ENCODE measurements around the gene ZMIZ1.

The ZMIZ1 gene

DNA sequence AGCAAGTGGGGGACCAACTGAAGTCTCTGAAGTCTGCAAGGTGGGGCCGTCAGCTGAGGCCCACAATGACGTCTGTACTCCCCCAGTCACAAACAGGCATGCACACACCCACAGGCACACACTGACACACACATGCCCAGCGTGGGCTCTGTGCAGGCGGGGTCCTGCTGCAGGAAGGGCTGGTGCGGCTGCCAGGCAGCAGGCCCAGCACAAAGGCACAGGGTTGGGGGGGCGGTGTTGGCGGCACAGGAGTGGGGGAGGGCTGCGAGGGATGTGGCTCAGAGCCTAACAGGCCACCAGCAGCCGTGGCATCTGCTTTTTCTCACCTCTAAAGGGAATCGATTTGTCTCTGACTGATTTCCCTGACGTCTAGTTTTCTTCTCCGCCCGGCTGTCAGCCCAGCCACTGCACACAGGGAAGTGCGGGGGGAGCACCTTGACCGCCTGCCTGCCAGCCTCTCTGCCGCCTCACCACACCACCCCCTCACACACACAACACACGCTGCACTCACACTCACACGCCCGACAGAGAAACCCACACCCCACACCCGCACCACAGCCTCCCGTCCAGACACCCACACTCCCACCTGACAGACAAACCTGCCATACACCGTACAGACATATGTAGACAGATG, 43.5 kb upstream of the ZMIZ1 start:
- Histone ChIP-seq H3K79me1 (ENCODE audit: low read length) (no peaks in the 10 kb centered on the region), H3K23ac (ENCODE audit: low read length) (no peak overlapping the region), H3K4me1 (ENCODE audit: control insufficient read depth, low read depth, low read length) (peaks cover 3% of the 10 kb centered on the region), H2AK5ac (ENCODE audit: low read length) (no peak overlapping the region), H3K27me3 (ENCODE audit: insufficient read depth, low read length, poor library complexity) (no peaks in the 10 kb centered on the region), H3K27ac (ENCODE audit: low read depth, low read length) (no peak overlapping the region), H3K4me2 (ENCODE audit: low read length) (no peak overlapping the region), H3K56ac (ENCODE audit: low read length) (no peak overlapping the region), H3K36me3 (ENCODE audit: control insufficient read depth, insufficient read depth, low read length) (no peaks in the 10 kb centered on the region), H4K8ac (ENCODE audit: low read depth, low read length) (no peak overlapping the region), H3K4ac (ENCODE audit: low read depth, low read length) (no peak overlapping the region), H2BK15ac (replicated peaks; ENCODE audit: low read depth) (no peak overlapping the region), H4K5ac (ENCODE audit: low read length) (no peak overlapping the region), H3K18ac (ENCODE audit: low read length) (no peak overlapping the region), H3K4me3 (ENCODE audit: low read length) (no peak overlapping the region), H2BK120ac (ENCODE audit: low read depth, low read length) (no peak overlapping the region), H2BK5ac (ENCODE audit: low read length) (no peak overlapping the region), H3K79me2 (ENCODE audit: control insufficient read depth, insufficient read depth, low read length) (no peaks in the 10 kb centered on the region), H3K9ac (ENCODE audit: low read length) (no peak overlapping the region)
- no CpG with 5 or more reads among the region's 22 CpGs for WGBS (ENCODE audit: extremely low coverage, insufficient coverage, low lambda C conversion rate)
- DNase-seq = no peak

- no peak overlapping the region for H3K9ac ChIP-seq (ENCODE audit: low read length)
- WGBS (ENCODE audit: extremely low coverage, insufficient coverage, low lambda C conversion rate) = no CpG with 5 or more reads among the region's 11 CpGs
- H4K5ac ChIP-seq (ENCODE audit: low read length) = no peak overlapping the region
- H3K4me3 ChIP-seq (ENCODE audit: low read length) = no peak overlapping the region
- peak overlapping the region; percentile 27 for H3K56ac ChIP-seq (ENCODE audit: low read length)
- no peak overlapping the region for H2BK15ac ChIP-seq (replicated peaks; ENCODE audit: low read depth)
- H3K23ac ChIP-seq (ENCODE audit: low read length) = no peak overlapping the region
- H3K79me2 ChIP-seq (ENCODE audit: control insufficient read depth, insufficient read depth, low read length) = no peaks in the 10 kb centered on the region
- no peak overlapping the region for H3K4ac ChIP-seq (ENCODE audit: low read depth, low read length)
- no peak overlapping the region for H2BK5ac ChIP-seq (ENCODE audit: low read length)
- H2BK120ac ChIP-seq (ENCODE audit: low read depth, low read length) = no peak overlapping the region
- no peak overlapping the region for H4K8ac ChIP-seq (ENCODE audit: low read depth, low read length)
- no peaks in the 10 kb centered on the region for H3K36me3 ChIP-seq (ENCODE audit: control insufficient read depth, insufficient read depth, low read length)
- H2AK5ac ChIP-seq (ENCODE audit: low read length) = no peak overlapping the region
- peaks cover 3% of the 10 kb centered on the region for H3K4me1 ChIP-seq (ENCODE audit: control insufficient read depth, low read depth, low read length)
- DNase-seq = no peak
- no peaks in the 10 kb centered on the region for H3K27me3 ChIP-seq (ENCODE audit: insufficient read depth, low read length, poor library complexity)
- no peak overlapping the region for H3K18ac ChIP-seq (ENCODE audit: low read length)
- H3K4me2 ChIP-seq (ENCODE audit: low read length) = no peak overlapping the region
- no peaks in the 10 kb centered on the region for H3K79me1 ChIP-seq (ENCODE audit: low read length)
- H3K27ac ChIP-seq (ENCODE audit: low read depth, low read length) = no peak overlapping the region
Observed at GRCh38 chr10:79026341-79026761, 42.4 kb upstream of the ZMIZ1 start.

DNA sequence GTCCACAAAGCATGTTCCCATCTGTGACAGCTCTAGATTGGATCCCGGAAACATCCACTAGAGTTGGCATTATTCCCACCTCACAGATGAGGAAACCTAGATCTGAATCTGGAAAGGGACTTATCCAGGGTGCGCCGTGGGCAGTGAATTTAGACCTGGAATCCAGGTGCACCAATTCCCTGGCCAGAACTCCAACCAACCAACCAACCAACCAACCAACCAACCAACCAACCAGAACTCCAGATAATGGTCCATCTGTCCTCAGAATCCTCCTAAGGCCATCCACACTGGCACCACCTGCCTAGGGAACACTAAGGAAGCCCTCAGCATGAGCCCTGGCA, 42.0 kb upstream of the ZMIZ1 start:
- Histone ChIP-seq H3K9ac (ENCODE audit: low read length) (no peak overlapping the region), H3K23ac (ENCODE audit: low read length) (no peak overlapping the region), H2AK5ac (ENCODE audit: low read length) (no peak overlapping the region), H2BK5ac (ENCODE audit: low read length) (no peak overlapping the region), H3K79me2 (ENCODE audit: control insufficient read depth, insufficient read depth, low read length) (no peaks in the 10 kb centered on the region), H4K5ac (ENCODE audit: low read length) (no peak overlapping the region), H3K4me3 (ENCODE audit: low read length) (no peak overlapping the region), H2BK120ac (ENCODE audit: low read depth, low read length) (no peak overlapping the region), H3K4me1 (ENCODE audit: control insufficient read depth, low read depth, low read length) (peaks cover 3% of the 10 kb centered on the region), H3K56ac (ENCODE audit: low read length) (no peak overlapping the region), H3K4me2 (ENCODE audit: low read length) (no peak overlapping the region), H3K79me1 (ENCODE audit: low read length) (no peaks in the 10 kb centered on the region), H3K18ac (ENCODE audit: low read length) (no peak overlapping the region), H2BK15ac (replicated peaks; ENCODE audit: low read depth) (no peak overlapping the region), H3K4ac (ENCODE audit: low read depth, low read length) (no peak overlapping the region), H3K27me3 (ENCODE audit: insufficient read depth, low read length, poor library complexity) (no peaks in the 10 kb centered on the region), H3K27ac (ENCODE audit: low read depth, low read length) (no peak overlapping the region), H3K36me3 (ENCODE audit: control insufficient read depth, insufficient read depth, low read length) (no peaks in the 10 kb centered on the region), H4K8ac (ENCODE audit: low read depth, low read length) (no peak overlapping the region)
- DNase-seq = no peak
- WGBS (ENCODE audit: extremely low coverage, insufficient coverage, low lambda C conversion rate) = no CpG with 5 or more reads among the region's 3 CpGs

GRCh38 chr10:79027147-79028055, 41.4 kb upstream of the ZMIZ1 start:
- no peaks in the 10 kb centered on the region for H3K79me1 ChIP-seq (ENCODE audit: low read length)
- no peak overlapping the region for H4K8ac ChIP-seq (ENCODE audit: low read depth, low read length)
- no peak overlapping the region for H3K4me2 ChIP-seq (ENCODE audit: low read length)
- H3K36me3 ChIP-seq (ENCODE audit: control insufficient read depth, insufficient read depth, low read length) = no peaks in the 10 kb centered on the region
- H3K4me1 ChIP-seq (ENCODE audit: control insufficient read depth, low read depth, low read length) = peaks cover 3% of the 10 kb centered on the region
- no peak overlapping the region for H3K4ac ChIP-seq (ENCODE audit: low read depth, low read length)
- no peak overlapping the region for H2BK15ac ChIP-seq (replicated peaks; ENCODE audit: low read depth)
- no peak overlapping the region for H3K18ac ChIP-seq (ENCODE audit: low read length)
- H3K23ac ChIP-seq (ENCODE audit: low read length) = no peak overlapping the region
- H3K79me2 ChIP-seq (ENCODE audit: control insufficient read depth, insufficient read depth, low read length) = no peaks in the 10 kb centered on the region
- peak overlapping the region; percentile 10 for H3K56ac ChIP-seq (ENCODE audit: low read length)
- H2AK5ac ChIP-seq (ENCODE audit: low read length) = no peak overlapping the region
- H3K9ac ChIP-seq (ENCODE audit: low read length) = no peak overlapping the region
- WGBS (ENCODE audit: extremely low coverage, insufficient coverage, low lambda C conversion rate) = no CpG with 5 or more reads among the region's 18 CpGs
- DNase-seq = no peak
- no peak overlapping the region for H2BK5ac ChIP-seq (ENCODE audit: low read length)
- H2BK120ac ChIP-seq (ENCODE audit: low read depth, low read length) = no peak overlapping the region
- H3K27ac ChIP-seq (ENCODE audit: low read depth, low read length) = no peak overlapping the region
- no peak overlapping the region for H4K5ac ChIP-seq (ENCODE audit: low read length)
- no peaks in the 10 kb centered on the region for H3K27me3 ChIP-seq (ENCODE audit: insufficient read depth, low read length, poor library complexity)
- no peak overlapping the region for H3K4me3 ChIP-seq (ENCODE audit: low read length)

GRCh38 chr10:79028056-79028430, 40.7 kb upstream of the ZMIZ1 start:
- no peaks in the 10 kb centered on the region for H3K36me3 ChIP-seq (ENCODE audit: control insufficient read depth, insufficient read depth, low read length)
- no peak for DNase-seq
- no CpG with 5 or more reads among the region's 4 CpGs for WGBS (ENCODE audit: extremely low coverage, insufficient coverage, low lambda C conversion rate)

More at GRCh38 chr10:79028056-79028430, 40.7 kb upstream of the ZMIZ1 start:
- no peaks in the 10 kb centered on the region for H3K79me2 ChIP-seq (ENCODE audit: control insufficient read depth, insufficient read depth, low read length)
- H3K4me1 ChIP-seq (ENCODE audit: control insufficient read depth, low read depth, low read length) = peaks cover 3% of the 10 kb centered on the region
- H3K56ac ChIP-seq (ENCODE audit: low read length) = no peak overlapping the region
- H3K27ac ChIP-seq (ENCODE audit: low read depth, low read length) = no peak overlapping the region
- no peak overlapping the region for H2BK120ac ChIP-seq (ENCODE audit: low read depth, low read length)
- no peak overlapping the region for H3K4me3 ChIP-seq (ENCODE audit: low read length)
- H3K79me1 ChIP-seq (ENCODE audit: low read length) = no peaks in the 10 kb centered on the region
- no peak overlapping the region for H2BK15ac ChIP-seq (replicated peaks; ENCODE audit: low read depth)
- no peak overlapping the region for H3K4ac ChIP-seq (ENCODE audit: low read depth, low read length)
- H4K5ac ChIP-seq (ENCODE audit: low read length) = no peak overlapping the region
- no peak overlapping the region for H2BK5ac ChIP-seq (ENCODE audit: low read length)
- no peak overlapping the region for H3K23ac ChIP-seq (ENCODE audit: low read length)
- no peak overlapping the region for H3K4me2 ChIP-seq (ENCODE audit: low read length)
- H2AK5ac ChIP-seq (ENCODE audit: low read length) = no peak overlapping the region
- H3K9ac ChIP-seq (ENCODE audit: low read length) = no peak overlapping the region
- H4K8ac ChIP-seq (ENCODE audit: low read depth, low read length) = no peak overlapping the region
- no peak overlapping the region for H3K18ac ChIP-seq (ENCODE audit: low read length)
- no peaks in the 10 kb centered on the region for H3K27me3 ChIP-seq (ENCODE audit: insufficient read depth, low read length, poor library complexity)

Data from mesendoderm (in vitro differentiated cells).